Right lobe of liver (tissue), 4 donors: ENCODE results near the gene ZNF607.

Experiments used
- CTCF ChIP-seq, 4 donors: fragments of 200-600 bp in 3 of 4; fragments of 450-650 bp in 1 of 4; IDR thresholded peaks; one replicate each; pipeline versions ENCODE4 v1.5.1 to v1.8.0; 2016 to 2022; ENCODE audit warnings: antibody characterized with exemption in 4 of 4, mild to moderate bottlenecking in 2 of 4
- POLR2A ChIP-seq: fragments of 450-650 bp; IDR thresholded peaks from one replicate; pipeline ENCODE4 v1.6.1; 2017; ENCODE audit warnings: antibody characterized with exemption, mild to moderate bottlenecking
- donor health status: DM: no; HTN: no; CAD: no.
- donor health status: DM: no; HTN: no; CAD: no.
- donor health status: DM: no; HTN: yes; CAD: no.

- TF ChIP-seq CTCF (IDR thresholded peaks at IDR 0.05) (no peak), POLR2A (no peak)
These were observed 3.4 kb downstream of the ZNF607 start for GRCh38 chr19:37716140-37716539.
